ENCODE results near the gene DCTN1. TPM values are rescaled to one million over a fixed set of nuclear protein-coding genes. Genes with fewer than 3 reads are reported as not detected.
A peak's percentile ranks its signal among the peaks of the same experiment; 100 is the strongest.

Gene DCTN1
- total and polyA plus RNA-seq, 2 donors (not counting 3 experiments of a cell fraction or from before 2014, with no cell fraction given), result 130 to 170 TPM

DNA sequence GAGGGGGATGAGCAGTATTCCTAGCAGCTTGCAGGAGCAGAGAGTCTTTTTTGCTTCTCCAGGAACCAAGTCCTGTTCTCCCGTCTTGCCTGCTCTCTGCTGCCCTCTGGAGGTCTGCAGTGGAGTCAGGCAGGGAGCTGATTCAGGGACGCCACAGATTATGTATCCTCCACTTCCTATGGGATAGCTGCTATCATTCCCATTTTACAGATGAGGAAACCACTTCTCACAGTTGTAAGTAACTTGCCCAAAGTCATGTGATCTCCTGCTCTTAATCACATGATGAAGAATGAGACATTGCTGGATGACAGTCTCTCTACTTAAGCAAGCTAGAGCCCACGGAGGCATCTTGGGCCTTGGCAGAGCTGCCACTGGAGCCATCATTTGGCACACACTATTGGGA lies 45.2 kb downstream of the DCTN1 start:
- Histone ChIP-seq H4K20me1 (replicated peaks; ENCODE audit: control insufficient read depth, extremely low read depth, insufficient read depth, low read length) (no peaks in the 10 kb centered on the region), H3K4me2 (ENCODE audit: insufficient read depth, low read length) (no peak overlapping the region), H3K79me2 (ENCODE audit: control insufficient read depth, insufficient read depth, low read length) (no peaks in the 10 kb centered on the region), H3K9me1 (replicated peaks; ENCODE audit: control insufficient read depth, extremely low read depth, insufficient read depth, low read length) (no peaks in the 10 kb centered on the region), H3K9me3 (replicated peaks; ENCODE audit: control insufficient read depth, insufficient read depth, low read length) (no peaks in the 10 kb centered on the region), H3K27ac (ENCODE audit: insufficient read depth, low read depth, low read length) (no peak overlapping the region), H3K36me3 (ENCODE audit: control insufficient read depth in 2 of 2, extremely low read depth in 1 of 2, insufficient read depth in 2 of 2, low read length in 2 of 2) (no peaks in the 10 kb centered on the region), H3K9ac (replicated peaks; ENCODE audit: extremely low read depth, insufficient read depth, low read length) (no peak overlapping the region), H3K4me3 (replicated peaks in 1 of 3; ENCODE audit: insufficient read depth in 1 of 3, low read depth in 1 of 3, low read length in 3 of 3) (no peak overlapping the region), H3K4me1 (ENCODE audit: control insufficient read depth, extremely low read depth, insufficient read depth, low read length) (no peaks in the 10 kb centered on the region), H3K27me3 (ENCODE audit: control insufficient read depth in 2 of 2, insufficient read depth in 2 of 2, low read length in 2 of 2) (peaks cover 0 to 2% of the 10 kb centered on the region in 2 experiments), H2AFZ (ENCODE audit: low read depth, low read length) (no peak overlapping the region)
- DNase-seq (ENCODE audit: low read depth, low spot score), result peak; percentile 70
- ChIA-PET CTCF (interaction anchor here (0.5 to 5.4 kb wide), 65 partner anchors 11 to 655 kb away, joined by 3 to 110 read pairs (median 4); partner anchors contain the start of genes CCDC142, DCTN1, MTHFD2 and SLC4A5), POLR2A (interaction anchor here (0.6 kb wide), 1 partner anchor 129 kb away, joined by 4 read pairs; no protein-coding TSS in a partner anchor)
- peak; percentile 93 for FAIRE-seq
- TF ChIP-seq MYC (IDR thresholded peaks at IDR 0.05; ENCODE audit: low read depth, low read length), result no peak
- TF ChIP-seq, protein P1, sequence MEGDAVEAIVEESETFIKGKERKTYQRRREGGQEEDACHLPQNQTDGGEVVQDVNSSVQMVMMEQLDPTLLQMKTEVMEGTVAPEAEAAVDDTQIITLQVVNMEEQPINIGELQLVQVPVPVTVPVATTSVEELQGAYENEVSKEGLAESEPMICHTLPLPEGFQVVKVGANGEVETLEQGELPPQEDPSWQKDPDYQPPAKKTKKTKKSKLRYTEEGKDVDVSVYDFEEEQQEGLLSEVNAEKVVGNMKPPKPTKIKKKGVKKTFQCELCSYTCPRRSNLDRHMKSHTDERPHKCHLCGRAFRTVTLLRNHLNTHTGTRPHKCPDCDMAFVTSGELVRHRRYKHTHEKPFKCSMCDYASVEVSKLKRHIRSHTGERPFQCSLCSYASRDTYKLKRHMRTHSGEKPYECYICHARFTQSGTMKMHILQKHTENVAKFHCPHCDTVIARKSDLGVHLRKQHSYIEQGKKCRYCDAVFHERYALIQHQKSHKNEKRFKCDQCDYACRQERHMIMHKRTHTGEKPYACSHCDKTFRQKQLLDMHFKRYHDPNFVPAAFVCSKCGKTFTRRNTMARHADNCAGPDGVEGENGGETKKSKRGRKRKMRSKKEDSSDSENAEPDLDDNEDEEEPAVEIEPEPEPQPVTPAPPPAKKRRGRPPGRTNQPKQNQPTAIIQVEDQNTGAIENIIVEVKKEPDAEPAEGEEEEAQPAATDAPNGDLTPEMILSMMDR (IDR thresholded peaks at IDR 0.05; ENCODE audit: extremely low read depth in 1 of 2, insufficient read depth in 1 of 2, low read depth in 1 of 2, low read length in 2 of 2), result peak; percentile 88 to 95
- BruUV-seq (replicated peaks), result no TSS peak
- dilution Hi-C loops (cut with MboI; ENCODE audit: extremely low pct_ligation_motif_present, low sequenced_read_pairs) (no loop called here), intact Hi-C loops (cut with micrococcal nuclease) (loop anchor here (1.0 to 5.0 kb wide), 5 partner anchors 57 to 511 kb away; no protein-coding TSS in a partner anchor)

GRCh38 chr2:74333896-74334586 lies 46.1 kb downstream of the DCTN1 start:
- Histone ChIP-seq H3K4me2 (ENCODE audit: insufficient read depth, low read length) (no peak overlapping the region), H2AFZ (ENCODE audit: low read depth, low read length) (no peak overlapping the region), H3K9me1 (replicated peaks; ENCODE audit: control insufficient read depth, extremely low read depth, insufficient read depth, low read length) (no peaks in the 10 kb centered on the region), H4K20me1 (replicated peaks; ENCODE audit: control insufficient read depth, extremely low read depth, insufficient read depth, low read length) (no peaks in the 10 kb centered on the region), H3K4me3 (replicated peaks in 1 of 3; ENCODE audit: insufficient read depth in 1 of 3, low read depth in 1 of 3, low read length in 3 of 3) (no peak overlapping the region), H3K9me3 (replicated peaks; ENCODE audit: control insufficient read depth, insufficient read depth, low read length) (no peaks in the 10 kb centered on the region), H3K4me1 (ENCODE audit: control insufficient read depth, extremely low read depth, insufficient read depth, low read length) (no peaks in the 10 kb centered on the region), H3K27ac (ENCODE audit: insufficient read depth, low read depth, low read length) (no peak overlapping the region), H3K27me3 (ENCODE audit: control insufficient read depth in 2 of 2, insufficient read depth in 2 of 2, low read length in 2 of 2) (peaks cover 0 to 2% of the 10 kb centered on the region in 2 experiments), H3K79me2 (ENCODE audit: control insufficient read depth, insufficient read depth, low read length) (no peaks in the 10 kb centered on the region), H3K36me3 (ENCODE audit: control insufficient read depth in 2 of 2, extremely low read depth in 1 of 2, insufficient read depth in 2 of 2, low read length in 2 of 2) (no peaks in the 10 kb centered on the region), H3K9ac (replicated peaks; ENCODE audit: extremely low read depth, insufficient read depth, low read length) (no peak overlapping the region)
- intact Hi-C loops (cut with micrococcal nuclease), result loop anchor here (5.0 kb wide), 1 partner anchor 198 kb away; no protein-coding TSS in a partner anchor
- POLR2A ChIA-PET, result interaction anchor here (0.6 kb wide), 1 partner anchor 130 kb away, joined by 4 read pairs; no protein-coding TSS in a partner anchor
- no peak for DNase-seq (ENCODE audit: low read depth, low spot score)
- no peak for FAIRE-seq
- TF ChIP-seq POLR2AphosphoS5 (IDR thresholded peaks at IDR 0.05; ENCODE audit: insufficient read depth, low read depth, low read length), result no peak
- no peak for TF ChIP-seq MYC (IDR thresholded peaks at IDR 0.05; ENCODE audit: low read depth, low read length)
- no peak for TF ChIP-seq EZH2 (IDR thresholded peaks at IDR 0.05; ENCODE audit: borderline replicate concordance, low read depth, low read length, severe bottlenecking)
- BruUV-seq (replicated peaks), result no TSS peak
- dilution Hi-C loops (cut with MboI; ENCODE audit: extremely low pct_ligation_motif_present, low sequenced_read_pairs), result no loop called here
- CTCF ChIA-PET, result interaction anchor here (0.9 to 5.4 kb wide), 38 partner anchors 10 to 654 kb away, joined by 3 to 110 read pairs (median 5); partner anchors contain the start of genes CCDC142, DCTN1, SLC4A5 and STAMBP
